ENCODE data around the gene PLOD2. TPM values are rescaled to one million over a fixed set of nuclear protein-coding genes. Genes with fewer than 3 reads are reported as not detected.

The PLOD2 gene
- total RNA-seq, 1 experiment from 2014 or later, result 19.3 TPM

GRCh38 chr3:146159616-146160320, 1.2 kb downstream of the PLOD2 start:
- Histone ChIP-seq H2BK15ac (ENCODE audit: low read depth, low read length) (no peak overlapping the region), H2BK5ac (ENCODE audit: insufficient read length, low read length) (no peak overlapping the region), H2AK5ac (ENCODE audit: insufficient read length, low read length) (no peak overlapping the region), H4K5ac (ENCODE audit: insufficient read length, low read depth, low read length) (no peak overlapping the region), H4K20me1 (ENCODE audit: control insufficient read depth, insufficient read depth, insufficient read length) (no peaks in the 10 kb centered on the region), H3K14ac (ENCODE audit: insufficient read depth, low read length) (no peak overlapping the region), H3K9me3 (ENCODE audit: control insufficient read depth, low read depth, low read length) (no peaks in the 10 kb centered on the region), H2BK20ac (ENCODE audit: low read depth, low read length, poor library complexity, severe bottlenecking) (no peak overlapping the region), H3K4me1 (ENCODE audit: insufficient read depth, low read length) (peaks cover under 1% of the 10 kb centered on the region; the same call in 1 of the 2 replicates), H3K56ac (ENCODE audit: insufficient read length, low read depth, low read length) (no peak overlapping the region), H2AFZ (ENCODE audit: low read length) (no peak overlapping the region), H3K4me2 (ENCODE audit: insufficient read depth, insufficient read length, low read length) (peak overlapping the region; percentile 78), H3K79me2 (ENCODE audit: insufficient read depth, low read length) (no peaks in the 10 kb centered on the region; the same call in 1 of the 2 replicates), H3K79me1 (ENCODE audit: insufficient read depth, low read depth, low read length, poor library complexity, severe bottlenecking) (no peaks in the 10 kb centered on the region), H2BK120ac (ENCODE audit: low read depth, low read length, poor library complexity, severe bottlenecking) (no peak overlapping the region), H2BK12ac (ENCODE audit: insufficient read length, low read depth, low read length) (no peak overlapping the region), H3K9ac (ENCODE audit: extremely low read depth, insufficient read length, low read length) (peak overlapping the region; percentile 63), H3K23ac (ENCODE audit: insufficient read length, low read depth, low read length) (no peak overlapping the region), H3T11ph (ENCODE audit: low read length) (no peak overlapping the region), H4K91ac (ENCODE audit: insufficient read length, low read depth, low read length) (no peak overlapping the region), H3K23me2 (ENCODE audit: insufficient read length, low read depth, low read length, poor library complexity, severe bottlenecking) (no peaks in the 10 kb centered on the region), H3K27ac (ENCODE audit: insufficient read length, low read depth, low read length) (peak overlapping the region; percentile 49), H4K8ac (replicated peaks; ENCODE audit: insufficient read length, low read depth, low read length) (no peak overlapping the region), H3K4ac (ENCODE audit: low read depth, low read length) (no peak overlapping the region), H3K27me3 (ENCODE audit: insufficient read depth, low read length) (no peaks in the 10 kb centered on the region), H3K18ac (ENCODE audit: insufficient read length, low read depth, low read length) (no peak overlapping the region)
- Mint-ChIP-seq H3K27ac (peak overlapping the region; percentile 83 to 93 (median 92)), H3K4me3 (peak overlapping the region; percentile 80 to 88), H3K27me3 (ENCODE audit: low read depth) (peaks cover 16% of the 10 kb centered on the region), H3K4me1 (peaks cover 21 to 39% of the 10 kb centered on the region in 2 experiments), H3K9me3 (no peaks in the 10 kb centered on the region), H3K36me3 (ENCODE audit: insufficient read depth in 1 of 3, low read depth in 3 of 3) (no peaks in the 10 kb centered on the region; a peak in 1 of 7 replicates)
- TF ChIP-seq CTCF (conservative IDR thresholded peaks at IDR 0.05), result no peak; the same call in 2 of the 3 replicates
- no CpG with 5 or more reads among the region's 7 CpGs for WGBS (ENCODE audit: extremely low coverage, insufficient read length, low lambda C conversion rate)
- DNase-seq, result no peak

Measured in H9 (cell line).